ENCODE results near the gene FBXW7. TPM values are rescaled to one million over a fixed set of nuclear protein-coding genes. Genes with fewer than 3 reads are reported as not detected.
A peak's percentile ranks its signal among the peaks of the same experiment; 100 is the strongest.

Gene FBXW7
- total RNA-seq, 3 donors from 2014 or later: 55.7 to 247 (median 117) TPM

DNA sequence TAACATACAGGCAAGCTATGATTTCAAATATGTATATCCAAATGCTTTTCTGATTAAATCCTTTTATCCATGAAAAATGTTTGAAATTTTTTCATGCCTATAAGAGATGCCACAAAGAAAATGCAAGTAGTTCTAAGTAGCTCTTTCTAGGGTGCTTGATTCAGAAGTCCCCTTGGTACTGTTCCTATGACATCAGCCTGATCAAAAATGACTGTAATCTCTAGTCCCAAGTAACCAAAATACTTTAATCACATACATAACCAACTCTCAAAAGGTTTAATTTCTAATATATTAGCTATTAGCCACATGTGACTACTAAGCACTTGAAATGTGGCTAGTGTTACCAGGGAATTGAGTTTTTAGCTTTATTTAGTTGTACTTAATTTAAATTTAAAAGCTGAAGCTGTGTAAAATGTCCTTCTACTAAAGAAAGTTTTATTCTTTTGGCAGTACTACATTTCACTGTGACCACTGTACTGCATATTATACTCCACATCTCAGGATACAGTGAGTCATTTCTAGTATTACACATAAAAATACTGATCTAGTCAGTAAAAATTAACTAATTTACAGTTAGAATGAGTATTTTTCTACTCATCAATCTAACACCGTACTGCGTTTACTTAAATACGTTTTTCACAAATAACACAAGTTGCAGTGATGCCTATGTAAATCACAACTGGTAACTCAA is 33.9 kb downstream of the FBXW7 start:
- no peak for DNase-seq (ENCODE audit: low spot score in 2 of 2)
- Histone ChIP-seq H3K36me3 (no peaks in the 10 kb centered on the region), H3K27ac (no peak overlapping the region), H3K4me3 (no peak overlapping the region), H3K4me1 (no peaks in the 10 kb centered on the region), H3K27me3 (no peaks in the 10 kb centered on the region), H3K9me3 (no peaks in the 10 kb centered on the region)
- intact Hi-C loops (cut with DNase I; ENCODE audit: low total_unique reads): no loop called here
- TF ChIP-seq POLR2AphosphoS5 (IDR thresholded peaks at IDR 0.05): no peak
- no peak for TF ChIP-seq POLR2A (IDR thresholded peaks at IDR 0.05)
- TF ChIP-seq, protein P1, sequence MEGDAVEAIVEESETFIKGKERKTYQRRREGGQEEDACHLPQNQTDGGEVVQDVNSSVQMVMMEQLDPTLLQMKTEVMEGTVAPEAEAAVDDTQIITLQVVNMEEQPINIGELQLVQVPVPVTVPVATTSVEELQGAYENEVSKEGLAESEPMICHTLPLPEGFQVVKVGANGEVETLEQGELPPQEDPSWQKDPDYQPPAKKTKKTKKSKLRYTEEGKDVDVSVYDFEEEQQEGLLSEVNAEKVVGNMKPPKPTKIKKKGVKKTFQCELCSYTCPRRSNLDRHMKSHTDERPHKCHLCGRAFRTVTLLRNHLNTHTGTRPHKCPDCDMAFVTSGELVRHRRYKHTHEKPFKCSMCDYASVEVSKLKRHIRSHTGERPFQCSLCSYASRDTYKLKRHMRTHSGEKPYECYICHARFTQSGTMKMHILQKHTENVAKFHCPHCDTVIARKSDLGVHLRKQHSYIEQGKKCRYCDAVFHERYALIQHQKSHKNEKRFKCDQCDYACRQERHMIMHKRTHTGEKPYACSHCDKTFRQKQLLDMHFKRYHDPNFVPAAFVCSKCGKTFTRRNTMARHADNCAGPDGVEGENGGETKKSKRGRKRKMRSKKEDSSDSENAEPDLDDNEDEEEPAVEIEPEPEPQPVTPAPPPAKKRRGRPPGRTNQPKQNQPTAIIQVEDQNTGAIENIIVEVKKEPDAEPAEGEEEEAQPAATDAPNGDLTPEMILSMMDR (IDR thresholded peaks at IDR 0.05): no peak

DNA sequence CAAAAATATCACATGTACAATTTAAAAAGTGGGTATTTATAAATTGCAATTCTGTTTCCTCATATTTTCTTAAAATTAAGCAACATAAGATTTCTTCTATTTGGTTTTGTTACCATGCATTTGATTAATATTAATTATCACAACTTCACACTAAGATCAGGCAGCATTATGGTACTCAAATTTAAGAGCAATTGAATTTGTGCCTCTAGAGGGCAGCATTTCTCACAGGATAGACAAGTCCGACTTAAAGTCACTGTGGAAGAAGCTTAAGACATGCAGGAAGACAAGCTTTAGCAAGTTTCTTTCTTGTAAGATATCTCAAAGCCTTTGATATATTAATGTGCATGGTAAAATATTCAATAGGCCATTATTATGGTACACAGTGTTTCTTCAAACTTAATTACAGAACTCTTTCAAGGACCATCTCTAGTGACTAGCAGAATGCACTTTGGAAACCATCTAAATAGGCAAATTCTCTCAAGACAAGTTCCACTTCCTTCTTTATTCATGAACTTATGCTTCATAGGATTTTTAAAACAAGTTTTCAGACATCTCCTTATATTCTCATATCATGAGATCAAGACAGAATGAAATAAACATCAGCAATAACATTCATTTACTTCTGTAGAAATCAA is 35.0 kb downstream of the FBXW7 start:
- Histone ChIP-seq H3K27ac (no peak overlapping the region), H3K36me3 (no peaks in the 10 kb centered on the region), H3K9me3 (no peaks in the 10 kb centered on the region), H3K27me3 (no peaks in the 10 kb centered on the region), H3K4me3 (no peak overlapping the region), H3K4me1 (no peaks in the 10 kb centered on the region)
- intact Hi-C loops (cut with DNase I; ENCODE audit: low total_unique reads): no loop called here
- DNase-seq (ENCODE audit: low spot score in 2 of 2): peak in 1 of 2 donors; percentile 44
- no peak for TF ChIP-seq POLR2AphosphoS5 (IDR thresholded peaks at IDR 0.05)
- TF ChIP-seq, protein P1 (IDR thresholded peaks at IDR 0.05): peak; percentile 65 to 71 (median 67)

DNA sequence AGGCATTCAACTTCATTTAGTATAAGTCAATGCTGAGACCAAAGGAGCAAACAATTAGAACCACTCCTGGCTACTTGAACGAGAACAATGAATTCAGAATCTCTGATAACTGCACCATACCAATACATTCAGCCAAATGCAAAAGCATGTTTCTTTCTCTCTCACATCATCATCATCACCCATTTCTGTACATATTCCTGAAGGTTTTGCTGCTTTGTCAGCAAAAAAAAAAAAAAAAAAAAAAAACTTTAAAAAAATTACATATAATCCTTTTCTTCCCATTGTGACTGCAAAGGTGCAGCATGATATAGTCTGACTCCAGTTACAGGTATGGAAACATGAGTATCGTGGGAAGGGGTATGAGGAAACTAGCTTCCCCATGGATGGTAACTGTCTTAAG is 35.6 kb downstream of the FBXW7 start:
- Histone ChIP-seq H3K27me3 (no peaks in the 10 kb centered on the region), H3K4me1 (no peaks in the 10 kb centered on the region), H3K9me3 (no peaks in the 10 kb centered on the region), H3K4me3 (no peak overlapping the region), H3K27ac (no peak overlapping the region), H3K36me3 (no peaks in the 10 kb centered on the region)
- DNase-seq (ENCODE audit: low spot score in 2 of 2): no peak
- TF ChIP-seq POLR2A (IDR thresholded peaks at IDR 0.05): no peak
- TF ChIP-seq, protein P1 (IDR thresholded peaks at IDR 0.05): no peak
- intact Hi-C loops (cut with DNase I; ENCODE audit: low total_unique reads): no loop called here

DNA sequence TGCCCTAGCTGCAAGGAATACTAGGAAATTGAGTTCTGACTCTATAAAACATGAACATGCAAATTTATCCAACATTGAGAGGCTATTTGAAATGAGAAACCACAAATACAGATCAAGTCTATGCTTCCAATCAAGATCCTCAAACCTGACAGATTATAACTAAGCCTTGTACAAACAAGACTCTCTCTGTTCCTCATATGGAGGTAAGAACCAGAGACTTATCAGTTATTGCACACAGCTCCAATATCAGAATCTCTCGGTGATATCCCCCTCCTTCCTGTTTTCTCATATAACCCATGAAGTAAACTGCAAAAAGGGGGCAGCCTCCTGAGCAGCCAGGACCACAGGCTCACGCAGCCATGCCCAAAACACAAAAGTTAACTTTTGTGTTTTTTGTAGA is 36.5 kb downstream of the FBXW7 start:
- no peaks in the 10 kb centered on the region for H3K27me3 ChIP-seq

DNA sequence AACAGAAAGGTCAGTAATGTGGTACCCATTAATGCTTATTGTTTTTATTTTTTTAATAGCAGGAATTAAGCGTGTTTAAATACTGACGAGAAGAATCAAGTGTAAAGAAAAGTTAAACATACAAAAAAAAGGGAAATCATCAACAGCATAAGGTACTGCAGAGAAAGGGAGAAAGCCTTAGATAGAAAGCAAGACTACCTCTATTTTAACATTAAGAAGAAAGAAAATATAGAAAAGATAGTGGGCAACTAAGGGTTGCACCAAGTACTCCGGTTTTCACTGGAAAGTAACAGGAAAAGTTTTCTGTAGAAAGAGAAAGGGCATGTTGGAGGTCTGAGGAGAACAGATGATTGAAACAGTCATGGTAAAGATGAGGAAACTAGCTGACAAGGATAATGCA is 41.9 kb downstream of the FBXW7 start:
- no peak overlapping the region for H3K27ac ChIP-seq
- no peak overlapping the region for H3K4me3 ChIP-seq
- H3K9me3 ChIP-seq: no peaks in the 10 kb centered on the region
- intact Hi-C loops (cut with DNase I; ENCODE audit: low total_unique reads): no loop called here
- TF ChIP-seq, protein P1 (IDR thresholded peaks at IDR 0.05): no peak
- TF ChIP-seq POLR2AphosphoS5 (IDR thresholded peaks at IDR 0.05): no peak
- no peak for TF ChIP-seq POLR2A (IDR thresholded peaks at IDR 0.05)
- no peaks in the 10 kb centered on the region for H3K36me3 ChIP-seq
- DNase-seq (ENCODE audit: low spot score in 2 of 2): no peak
- H3K27me3 ChIP-seq: no peaks in the 10 kb centered on the region
- H3K4me1 ChIP-seq: no peaks in the 10 kb centered on the region

More for the DNA sequence above, 36.5 kb downstream of the FBXW7 start:
- TF ChIP-seq POLR2AphosphoS5 (IDR thresholded peaks at IDR 0.05): no peak
- TF ChIP-seq, protein P1 (IDR thresholded peaks at IDR 0.05): no peak
- no peak for TF ChIP-seq POLR2A (IDR thresholded peaks at IDR 0.05)
- H3K9me3 ChIP-seq: no peaks in the 10 kb centered on the region
- DNase-seq (ENCODE audit: low spot score in 2 of 2): no peak
- no peaks in the 10 kb centered on the region for H3K4me1 ChIP-seq
- no peaks in the 10 kb centered on the region for H3K36me3 ChIP-seq
- no peak overlapping the region for H3K4me3 ChIP-seq
- H3K27ac ChIP-seq: no peak overlapping the region
- intact Hi-C loops (cut with DNase I; ENCODE audit: low total_unique reads): no loop called here

Measured in breast epithelium (tissue), 4 donors.